Uterus (tissue), 4 donors: ENCODE data around the gene CD226. TPM values are rescaled to one million over a fixed set of nuclear protein-coding genes. Genes with fewer than 3 reads are reported as not detected.

Experiments
- DNase-seq, 2 donors: peaks; one replicate each; pipeline ENCODE4 v3.0.0-alpha.2; 2019 to 2020
- H3K27ac ChIP-seq, 2 donors: fragments of 200-600 bp; sonication (generic); 1 replicate in 1 of 2; 2 replicates in 1 of 2; pipeline ENCODE4 v1.5.1; 2016 to 2018
- H3K27me3 ChIP-seq, 2 donors: fragments of 200-600 bp; sonication (generic); one replicate each; pipeline ENCODE4 v1.5.1; 2018 to 2019; ENCODE audit warnings: control low read depth in 1 of 2
- H3K36me3 ChIP-seq, 2 donors: fragments of 200-600 bp; sonication (generic); one replicate each; pipeline ENCODE4 v1.5.1; 2019; ENCODE audit warnings: control low read depth in 1 of 2
- H3K4me1 ChIP-seq, 2 donors: fragments of 200-600 bp; sonication (generic); one replicate each; pipeline ENCODE4 v1.5.1; 2018 to 2019; ENCODE audit warnings: control low read depth in 1 of 2
- H3K4me3 ChIP-seq, 2 donors: fragments of 200-600 bp; sonication (generic); 1 replicate in 1 of 2; 2 replicates in 1 of 2; pipeline ENCODE4 v1.5.1; 2018 to 2019; ENCODE audit warnings: mild to moderate bottlenecking in 1 of 2
- H3K9me3 ChIP-seq, 2 donors: fragments of 200-600 bp; sonication (generic); one replicate each; pipeline ENCODE4 v1.5.1; 2019; ENCODE audit warnings: control low read depth in 1 of 2
- POLR2A ChIP-seq, 2 donors: fragments of 450-650 bp; IDR thresholded peaks; one replicate each; pipeline ENCODE4 v1.6.1; 2016; ENCODE audit warnings: antibody characterized with exemption in 2 of 2, mild to moderate bottlenecking in 1 of 2, moderate library complexity in 1 of 2
- intact Hi-C: fragments of 100-400 bp; cut with DNase I; formaldehyde crosslinking; loops from one replicate; pipeline ENCODE4 v1.15.1; 2023; ENCODE audit warnings: low total_unique reads
- total RNA-seq, 4 donors: library from RNA; depleted of rRNA in 3 of 4; stranded (reverse); fragments of >200 nt in 3 of 4; gene quantifications; one replicate each; pipeline versions ENCODE4 v1.1.0 to v1.2.4, GENCODE V29; 2014 to 2023
- TF ChIP-seq, protein P1 (sequence below), 4 experiments: fragments of 200-600 bp in 2 of 4; fragments of 450-650 bp in 2 of 4; sonication (generic) in 2 of 4; IDR thresholded peaks; one replicate each; pipeline ENCODE4 v1.5.1; 2016 to 2019; ENCODE audit warnings: antibody characterized with exemption in 4 of 4, mild to moderate bottlenecking in 2 of 4, moderate library complexity in 1 of 4
- donor health status: DM: yes; HTN: yes; CAD: no.

The CD226 gene
- total RNA-seq, 4 donors from 2014 or later = 0.59 to 5.5 (median 2.9) TPM; not detected in 1

DNA sequence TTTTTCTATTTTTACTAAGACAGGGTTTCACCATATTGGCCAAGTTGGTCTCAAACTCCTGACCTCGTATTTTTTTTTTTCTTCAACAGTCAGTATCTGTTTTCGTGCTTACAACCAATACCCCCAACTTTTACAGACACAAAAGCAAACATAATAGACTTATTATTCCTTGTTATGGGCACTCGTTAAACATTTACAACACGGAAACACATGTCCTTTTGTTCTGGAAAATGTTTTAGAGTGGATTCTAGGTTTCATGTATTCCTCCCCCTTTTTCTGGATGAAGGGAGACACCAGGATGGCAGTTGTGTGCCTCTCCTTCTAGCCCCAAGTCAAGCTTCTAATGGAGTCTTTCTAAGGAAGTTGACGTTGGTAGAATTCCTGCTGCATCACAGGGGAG is 88.8 kb downstream of the CD226 start:
- TF ChIP-seq, protein P1, sequence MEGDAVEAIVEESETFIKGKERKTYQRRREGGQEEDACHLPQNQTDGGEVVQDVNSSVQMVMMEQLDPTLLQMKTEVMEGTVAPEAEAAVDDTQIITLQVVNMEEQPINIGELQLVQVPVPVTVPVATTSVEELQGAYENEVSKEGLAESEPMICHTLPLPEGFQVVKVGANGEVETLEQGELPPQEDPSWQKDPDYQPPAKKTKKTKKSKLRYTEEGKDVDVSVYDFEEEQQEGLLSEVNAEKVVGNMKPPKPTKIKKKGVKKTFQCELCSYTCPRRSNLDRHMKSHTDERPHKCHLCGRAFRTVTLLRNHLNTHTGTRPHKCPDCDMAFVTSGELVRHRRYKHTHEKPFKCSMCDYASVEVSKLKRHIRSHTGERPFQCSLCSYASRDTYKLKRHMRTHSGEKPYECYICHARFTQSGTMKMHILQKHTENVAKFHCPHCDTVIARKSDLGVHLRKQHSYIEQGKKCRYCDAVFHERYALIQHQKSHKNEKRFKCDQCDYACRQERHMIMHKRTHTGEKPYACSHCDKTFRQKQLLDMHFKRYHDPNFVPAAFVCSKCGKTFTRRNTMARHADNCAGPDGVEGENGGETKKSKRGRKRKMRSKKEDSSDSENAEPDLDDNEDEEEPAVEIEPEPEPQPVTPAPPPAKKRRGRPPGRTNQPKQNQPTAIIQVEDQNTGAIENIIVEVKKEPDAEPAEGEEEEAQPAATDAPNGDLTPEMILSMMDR (IDR thresholded peaks at IDR 0.05) = no peak
- TF ChIP-seq POLR2A (IDR thresholded peaks at IDR 0.05) = no peak
- Histone ChIP-seq H3K9me3 (no peaks in the 10 kb centered on the region), H3K27me3 (no peaks in the 10 kb centered on the region), H3K36me3 (no peaks in the 10 kb centered on the region), H3K4me3 (no peak overlapping the region), H3K4me1 (no peaks in the 10 kb centered on the region), H3K27ac (no peak overlapping the region)
- DNase-seq = no peak
- intact Hi-C loops = no loop called here

DNA sequence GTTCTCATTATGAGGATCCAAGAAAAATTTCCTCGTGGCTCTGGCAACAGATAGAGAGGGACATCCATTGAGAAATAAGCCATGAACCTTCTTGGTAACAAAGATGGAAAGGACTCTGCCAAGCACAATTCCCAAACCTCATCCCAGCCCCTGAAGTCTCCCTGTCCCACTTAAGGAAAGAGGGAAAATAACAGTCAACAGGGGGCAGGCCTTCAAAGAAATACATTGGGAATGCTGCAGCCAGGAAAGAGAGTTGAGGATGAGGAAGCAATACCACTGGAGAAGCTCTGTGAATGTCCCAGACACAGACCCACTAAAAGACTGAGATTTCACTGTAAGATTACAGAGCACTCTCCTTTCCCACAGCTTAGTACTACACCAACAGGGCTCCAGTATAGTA is 93.2 kb downstream of the CD226 start:
- no peaks in the 10 kb centered on the region for H3K36me3 ChIP-seq
- H3K4me3 ChIP-seq = no peak overlapping the region
- intact Hi-C loops = no loop called here
- H3K27me3 ChIP-seq = no peaks in the 10 kb centered on the region
- H3K4me1 ChIP-seq = no peaks in the 10 kb centered on the region
- no peak overlapping the region for H3K27ac ChIP-seq
- TF ChIP-seq POLR2A (IDR thresholded peaks at IDR 0.05) = no peak
- TF ChIP-seq, protein P1 (IDR thresholded peaks at IDR 0.05) = no peak
- DNase-seq = no peak
- H3K9me3 ChIP-seq = no peaks in the 10 kb centered on the region

DNA sequence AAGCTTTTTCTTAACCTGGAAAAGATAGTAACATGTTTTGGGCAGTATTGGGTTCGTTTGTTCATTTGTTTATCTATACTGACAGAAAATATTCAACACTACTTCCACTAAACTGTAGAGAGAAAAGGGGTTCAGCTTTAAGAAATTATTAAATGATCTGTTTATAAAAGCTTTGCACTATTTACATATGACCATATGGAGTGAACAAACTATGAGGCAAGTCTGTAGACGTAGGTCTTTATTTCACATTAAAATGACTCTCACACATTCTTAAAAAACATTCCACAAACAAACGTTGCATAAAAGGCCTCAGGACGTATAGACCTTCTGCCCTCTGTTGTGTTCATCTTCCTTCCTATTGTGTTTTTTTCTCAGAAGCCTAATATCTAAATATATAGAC is 94.6 kb downstream of the CD226 start:
- no peaks in the 10 kb centered on the region for H3K9me3 ChIP-seq
- no peak overlapping the region for H3K27ac ChIP-seq
- TF ChIP-seq POLR2A (IDR thresholded peaks at IDR 0.05) = no peak
- TF ChIP-seq, protein P1 (IDR thresholded peaks at IDR 0.05) = no peak
- H3K36me3 ChIP-seq = no peaks in the 10 kb centered on the region
- intact Hi-C loops = no loop called here
- no peak for DNase-seq
- H3K4me3 ChIP-seq = no peak overlapping the region
- no peaks in the 10 kb centered on the region for H3K27me3 ChIP-seq
- H3K4me1 ChIP-seq = no peaks in the 10 kb centered on the region

DNA sequence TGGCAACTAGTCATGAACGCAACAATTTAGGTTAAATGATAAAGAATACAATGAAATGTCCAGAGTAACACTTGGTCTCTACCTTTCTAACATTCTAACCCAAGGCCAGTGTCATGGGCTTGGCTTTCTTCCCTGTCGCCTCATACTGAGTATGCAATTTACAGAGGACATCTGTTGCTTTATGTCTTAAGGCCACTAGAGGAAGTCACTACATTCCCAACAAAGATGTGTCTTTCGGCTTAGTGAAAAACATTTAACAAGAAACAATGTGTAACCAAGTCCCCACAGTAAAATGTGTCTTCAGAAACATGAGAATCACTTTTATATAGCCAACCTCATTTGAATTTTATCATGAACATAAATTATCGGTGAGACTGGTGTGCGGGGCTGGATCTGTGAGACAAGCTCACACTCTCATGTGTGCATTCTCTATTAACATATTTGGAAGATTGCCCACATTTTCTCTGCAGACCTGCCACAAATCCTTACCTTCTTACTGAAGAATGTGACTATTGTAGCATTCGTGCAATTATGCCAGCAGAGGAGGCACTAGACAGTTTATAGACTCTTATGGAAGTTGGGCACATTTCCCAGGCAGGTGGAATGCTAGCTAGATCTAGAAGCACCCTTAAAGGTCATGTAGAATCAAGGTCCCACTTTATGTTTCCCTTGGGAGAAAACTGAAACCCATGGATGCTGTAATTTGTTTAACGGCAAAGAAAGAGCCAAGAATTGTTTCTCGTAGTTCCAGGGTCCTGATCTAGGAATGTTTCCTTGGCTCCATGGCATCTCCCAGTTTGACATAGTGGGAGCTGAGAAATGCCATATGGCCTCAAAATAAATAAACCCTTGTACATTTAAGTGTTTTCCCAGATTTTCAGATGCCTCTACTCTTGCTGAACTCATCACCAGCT is 101.8 kb downstream of the CD226 start:
- no peaks in the 10 kb centered on the region for H3K9me3 ChIP-seq
- no peaks in the 10 kb centered on the region for H3K36me3 ChIP-seq
- H3K27me3 ChIP-seq = no peaks in the 10 kb centered on the region
- no peak overlapping the region for H3K27ac ChIP-seq
- no peak for TF ChIP-seq POLR2A (IDR thresholded peaks at IDR 0.05)
- TF ChIP-seq, protein P1 (IDR thresholded peaks at IDR 0.05) = no peak
- H3K4me1 ChIP-seq = no peaks in the 10 kb centered on the region
- no peak for DNase-seq
- H3K4me3 ChIP-seq = no peak overlapping the region
- intact Hi-C loops = no loop called here

DNA sequence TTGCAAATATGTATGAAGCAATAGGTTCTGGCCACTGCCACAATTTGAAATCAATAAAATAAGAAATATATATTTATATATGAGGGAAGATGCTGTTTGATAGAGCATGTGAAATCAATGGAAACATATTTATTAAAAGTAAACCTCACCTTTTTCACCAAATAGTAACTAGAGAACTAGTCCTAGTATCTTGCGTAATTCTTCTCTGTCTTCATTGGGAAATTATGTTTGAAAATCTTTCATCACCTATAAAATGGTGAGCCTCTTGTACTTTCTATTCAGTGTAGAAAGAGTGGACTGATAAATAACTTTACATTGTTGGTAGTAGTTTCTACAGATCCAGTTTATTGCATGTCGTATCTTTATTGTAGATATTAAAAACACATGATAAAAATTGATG is 103.0 kb downstream of the CD226 start:
- Histone ChIP-seq H3K36me3 (no peaks in the 10 kb centered on the region), H3K9me3 (no peaks in the 10 kb centered on the region), H3K4me1 (no peaks in the 10 kb centered on the region), H3K27ac (no peak overlapping the region), H3K27me3 (no peaks in the 10 kb centered on the region), H3K4me3 (no peak overlapping the region)
- TF ChIP-seq POLR2A (IDR thresholded peaks at IDR 0.05) = no peak
- TF ChIP-seq, protein P1 (IDR thresholded peaks at IDR 0.05) = no peak
- intact Hi-C loops = no loop called here
- DNase-seq = no peak
